GM21381 (cell line): ENCODE results near the gene NPC1L1.

Experiments used
- ATAC-seq: cut with Tn5 transposase; IDR thresholded peaks from one replicate; pipeline ENCODE4 v1.9.1; 2021; ENCODE audit warnings: mild to moderate bottlenecking, moderate library complexity; ENCODE audit not compliant: unreplicated experiment

NPC1L1 gene

DNA sequence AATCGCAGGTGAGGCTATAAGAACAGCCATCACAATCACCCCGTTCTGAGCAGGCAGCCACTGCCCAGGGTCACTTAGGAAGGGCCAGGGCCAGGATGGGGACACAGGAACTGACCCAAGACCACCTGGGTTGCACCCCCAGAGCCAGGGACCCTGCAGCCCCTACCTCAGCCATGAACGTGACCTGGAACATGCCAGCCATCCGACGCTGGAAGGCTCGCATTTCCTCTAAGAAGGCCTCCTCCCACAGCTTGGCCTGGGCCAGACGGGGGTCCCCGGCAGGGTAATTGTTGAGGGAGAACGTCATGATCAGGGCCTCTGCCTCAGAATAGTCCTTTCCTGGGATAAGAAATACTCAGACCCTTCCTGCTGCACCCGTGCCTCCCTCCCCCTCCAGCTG, 5.0 kb downstream of the NPC1L1 start:
- ATAC-seq: no peak

DNA sequence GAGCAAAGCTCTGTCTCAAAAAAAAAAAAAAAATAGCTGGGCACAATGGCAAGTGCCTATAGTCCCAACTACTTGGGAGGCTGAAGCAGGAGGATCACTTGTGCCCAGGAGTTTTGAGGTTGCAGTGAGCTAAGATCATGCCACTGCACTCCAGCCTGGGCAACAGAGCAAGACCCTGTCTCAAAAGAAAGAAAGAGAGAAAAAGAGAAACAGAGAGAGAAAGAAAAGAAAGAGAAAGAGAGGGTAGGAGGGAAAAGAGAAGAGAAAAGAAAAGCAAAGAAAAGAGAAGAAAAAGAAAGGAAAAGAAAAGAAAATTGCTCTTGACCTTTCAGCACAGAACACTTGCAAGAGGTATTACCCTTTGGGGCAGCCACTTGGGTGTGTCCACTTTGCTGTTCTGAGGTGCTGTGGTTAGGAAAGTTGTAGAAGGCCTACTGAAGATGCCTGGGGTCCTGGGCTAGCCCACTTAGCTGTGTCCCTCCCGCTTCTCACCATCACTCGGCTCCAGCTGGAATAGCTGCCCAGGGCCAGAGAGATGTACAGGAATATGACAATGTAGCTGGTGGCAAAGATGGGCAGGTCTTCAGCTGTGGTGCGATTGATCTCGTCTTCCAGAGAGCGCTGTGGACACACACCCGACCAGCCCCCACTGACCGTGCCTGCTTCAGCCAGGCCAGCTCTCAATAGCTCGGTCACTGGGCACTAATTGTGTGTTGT, 5.6 kb downstream of the NPC1L1 start:
- ATAC-seq: no peak

DNA sequence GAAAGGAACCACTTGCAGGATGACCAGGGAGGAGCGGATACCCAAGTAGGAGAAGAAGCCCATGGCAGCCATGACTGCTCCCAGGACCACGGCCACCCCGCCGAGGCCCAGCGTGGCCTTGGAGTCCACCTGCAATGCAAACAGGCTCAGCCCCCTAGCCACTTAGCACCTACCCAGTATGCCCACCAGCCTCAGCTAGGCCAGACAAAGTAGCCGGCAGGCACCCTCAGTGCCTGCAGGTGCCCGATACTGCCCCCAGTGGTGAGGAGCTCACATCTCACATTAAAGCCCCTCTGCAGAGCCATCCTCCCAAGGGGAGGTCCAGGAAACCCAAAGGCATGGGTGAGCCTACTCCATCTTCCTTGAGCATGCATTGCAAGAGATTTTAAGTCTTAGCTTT, 6.6 kb downstream of the NPC1L1 start:
- peak; percentile 54 for ATAC-seq

DNA sequence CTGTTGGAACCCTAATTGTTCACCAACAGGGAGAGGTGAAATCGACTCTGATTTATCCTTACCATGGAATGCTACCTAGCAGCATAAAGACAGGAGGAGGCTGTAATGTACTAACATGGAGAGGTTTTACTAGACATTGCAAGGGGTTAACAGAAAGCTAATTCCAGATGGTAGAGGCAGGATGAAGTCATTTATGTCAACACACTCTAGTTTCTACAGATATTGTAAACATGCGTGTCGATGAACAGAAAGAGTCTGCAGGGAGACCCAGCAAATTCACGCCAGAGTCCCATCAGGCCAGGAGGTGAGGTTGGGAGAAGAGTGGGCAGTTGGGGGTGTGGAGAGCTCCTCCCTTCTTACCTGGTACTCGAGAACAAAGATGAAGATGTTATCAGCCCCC, 7.0 kb downstream of the NPC1L1 start:
- no peak for ATAC-seq

DNA sequence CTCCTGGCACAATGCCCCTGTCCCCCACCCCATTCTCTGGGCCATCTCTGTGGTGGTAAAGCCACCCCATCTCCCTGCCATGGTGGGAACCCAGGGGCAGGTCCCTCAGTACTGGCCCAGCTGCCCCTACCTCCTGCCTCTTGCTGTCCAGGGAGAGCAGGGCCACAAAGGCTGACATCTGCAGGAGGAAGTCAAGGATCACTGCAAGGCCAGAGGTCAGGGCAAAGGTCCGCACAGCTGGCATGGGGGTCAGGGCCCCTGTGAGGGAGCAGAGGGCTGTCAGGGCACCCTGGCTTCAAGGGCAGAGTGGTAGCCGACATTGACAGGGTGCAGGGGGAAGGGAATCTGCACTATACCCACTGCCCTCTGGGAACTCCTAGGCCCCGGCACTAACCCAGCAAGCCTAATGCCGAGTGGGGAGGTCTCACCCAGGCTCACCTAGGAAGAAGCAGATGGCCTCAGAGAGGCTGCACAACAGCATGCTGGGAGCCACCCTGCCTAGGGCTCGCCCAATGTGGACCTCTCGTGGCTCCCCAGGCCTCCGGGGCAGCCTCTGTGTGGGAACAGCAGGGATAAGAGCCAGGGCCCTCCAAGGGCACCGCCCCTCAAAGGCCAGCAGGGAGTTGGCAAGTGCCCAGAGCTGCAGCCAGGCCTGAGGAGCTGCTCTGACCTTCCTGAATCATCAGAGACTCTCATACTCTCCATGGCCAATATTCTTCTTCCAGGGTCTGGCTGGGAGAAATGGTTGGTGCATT, 7.7 kb downstream of the NPC1L1 start:
- no peak for ATAC-seq

DNA sequence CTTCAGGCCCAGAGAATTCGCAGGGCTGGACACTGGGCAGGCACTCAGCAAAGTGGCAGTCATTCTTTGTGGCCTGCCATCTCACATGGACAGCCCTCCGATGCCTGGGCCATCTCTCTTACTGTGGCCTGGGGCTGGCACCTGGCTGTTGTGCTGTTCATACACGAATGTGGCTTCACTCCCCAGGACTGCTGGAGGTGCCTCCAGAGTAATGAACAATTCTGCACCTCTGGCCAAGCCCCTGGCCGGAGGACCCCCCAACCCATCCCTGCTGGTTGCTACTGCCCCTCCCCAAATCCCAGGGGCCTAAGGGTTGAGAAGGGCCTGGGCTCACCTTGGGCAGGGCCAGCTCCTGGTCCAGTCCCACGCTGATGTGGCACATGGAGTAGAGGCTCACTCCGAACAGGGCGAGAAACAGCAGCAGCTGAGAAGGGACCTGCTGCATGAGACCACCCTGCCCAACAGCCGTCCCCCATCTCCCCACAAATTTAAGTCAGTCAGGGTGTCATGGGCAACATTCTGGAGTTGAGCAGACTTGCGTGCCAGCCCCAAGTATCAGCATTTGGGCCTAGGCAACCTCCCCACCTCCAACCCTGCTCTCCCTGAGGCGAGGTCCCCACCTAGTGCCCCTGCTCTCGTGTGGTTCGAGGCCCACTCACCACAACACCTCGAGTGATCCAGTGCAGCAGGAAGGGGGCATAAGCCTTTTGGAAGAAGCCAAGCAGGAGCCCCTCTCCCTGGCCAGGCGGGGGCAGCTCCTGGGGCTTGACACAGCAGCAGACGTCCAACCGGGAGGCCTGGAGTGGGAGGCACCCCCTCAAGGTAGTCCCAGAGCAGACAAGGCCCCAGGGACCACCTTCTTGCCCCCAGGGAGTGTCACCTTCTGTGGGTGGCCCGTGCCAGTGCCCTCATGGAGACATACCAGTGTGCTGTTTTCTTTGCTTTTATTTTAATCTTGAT, 9.4 kb downstream of the NPC1L1 start:
- no peak for ATAC-seq

DNA sequence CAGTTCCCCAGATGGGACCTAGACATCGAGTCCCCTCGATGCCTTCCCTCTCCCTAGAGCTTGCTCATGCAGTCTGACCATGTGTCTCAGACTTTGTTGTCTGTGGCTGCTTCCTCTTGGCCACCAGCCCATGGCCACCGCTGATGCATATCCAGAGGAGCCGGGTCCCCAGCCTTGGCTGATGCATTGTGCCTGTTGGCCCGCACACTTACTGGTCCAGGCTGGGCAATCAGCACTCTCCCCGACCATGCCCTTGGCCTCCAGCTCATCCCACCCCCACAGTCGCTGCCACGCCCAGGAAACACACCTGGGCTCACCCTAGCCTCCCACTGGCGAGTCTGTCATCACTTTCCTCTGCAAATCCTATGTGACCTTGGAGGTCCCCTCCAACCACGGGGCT, 10.1 kb downstream of the NPC1L1 start:
- no peak for ATAC-seq

DNA sequence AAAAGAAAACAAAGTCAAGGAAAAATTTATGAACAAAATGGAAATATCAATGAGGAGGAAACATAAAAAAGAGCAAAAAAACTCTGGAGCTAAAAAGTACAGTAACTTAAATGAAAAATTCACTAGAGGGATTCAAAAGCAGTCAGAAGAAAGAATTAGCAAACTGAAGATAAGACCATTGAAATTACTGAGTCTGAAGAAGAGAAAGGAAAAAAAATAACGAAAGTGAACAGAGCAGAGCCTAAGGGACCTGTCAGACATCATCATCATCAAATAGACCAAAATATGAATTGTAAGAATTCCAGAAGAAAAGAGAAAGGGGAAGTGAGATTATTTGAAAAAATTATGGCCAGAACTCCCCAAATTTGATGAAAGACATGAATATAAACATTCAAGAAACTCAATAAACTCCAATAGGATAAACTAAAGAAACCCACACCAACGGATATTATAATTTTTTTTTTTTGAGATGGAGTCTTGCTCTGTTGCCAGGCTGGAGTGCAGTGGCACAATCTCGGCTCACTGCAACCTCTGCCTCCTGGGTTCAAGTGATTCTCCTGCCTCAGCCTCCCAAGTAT, 16.2 kb downstream of the NPC1L1 start:
- no peak for ATAC-seq

DNA sequence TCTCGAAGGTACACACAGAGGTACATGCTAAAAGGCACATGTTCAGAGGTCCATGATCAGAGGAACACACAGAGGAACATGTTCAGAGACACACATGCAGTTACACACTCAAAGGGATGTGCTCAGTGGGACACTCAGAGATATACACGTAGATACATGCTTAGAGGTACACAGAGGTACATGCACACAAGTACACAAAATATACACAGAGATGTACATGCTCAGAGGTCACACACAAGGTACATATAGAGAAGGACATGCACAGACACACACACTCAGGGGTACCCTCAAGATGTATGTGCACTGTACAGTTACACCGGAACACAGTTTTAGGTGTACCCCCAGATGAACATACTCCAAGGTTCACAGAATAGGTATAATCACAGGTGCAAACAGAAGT, 18.8 kb downstream of the NPC1L1 start:
- no peak for ATAC-seq

DNA sequence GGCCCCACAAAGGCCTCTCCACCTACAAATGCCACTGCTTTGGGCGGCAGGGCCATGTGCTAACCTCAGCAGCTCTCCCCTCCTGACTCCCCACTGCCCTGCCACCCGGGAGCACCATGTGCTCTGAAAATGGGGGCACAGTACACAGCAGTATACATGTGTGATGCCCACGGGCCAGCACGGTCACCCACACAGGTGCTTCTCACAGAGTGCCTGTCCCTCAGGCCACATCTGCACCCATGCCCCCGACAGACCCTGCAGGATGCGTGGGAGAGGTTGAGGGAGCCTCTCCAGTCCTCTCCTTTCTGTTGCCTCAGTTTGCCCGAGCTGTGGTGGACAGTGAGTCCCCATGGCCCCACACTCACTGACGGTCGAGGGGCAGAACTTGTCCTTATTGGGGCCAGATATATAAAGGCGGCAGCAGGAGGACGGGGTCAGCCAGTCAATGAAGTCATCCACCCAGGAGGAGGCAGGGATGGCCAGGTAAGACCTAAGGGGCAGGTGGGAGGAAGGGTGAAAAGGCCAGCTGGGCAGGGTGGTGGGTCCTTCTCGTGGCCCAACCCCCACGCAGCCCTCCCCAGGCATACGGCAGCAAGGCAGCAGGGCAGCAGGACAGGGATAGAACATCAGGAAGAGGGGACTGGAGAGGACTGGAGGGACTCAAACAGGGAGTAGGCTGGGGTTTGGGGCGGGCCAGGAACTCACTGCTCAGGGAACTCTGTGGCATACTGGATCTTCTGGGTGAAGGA, 19.6 kb downstream of the NPC1L1 start:
- ATAC-seq: no peak

DNA sequence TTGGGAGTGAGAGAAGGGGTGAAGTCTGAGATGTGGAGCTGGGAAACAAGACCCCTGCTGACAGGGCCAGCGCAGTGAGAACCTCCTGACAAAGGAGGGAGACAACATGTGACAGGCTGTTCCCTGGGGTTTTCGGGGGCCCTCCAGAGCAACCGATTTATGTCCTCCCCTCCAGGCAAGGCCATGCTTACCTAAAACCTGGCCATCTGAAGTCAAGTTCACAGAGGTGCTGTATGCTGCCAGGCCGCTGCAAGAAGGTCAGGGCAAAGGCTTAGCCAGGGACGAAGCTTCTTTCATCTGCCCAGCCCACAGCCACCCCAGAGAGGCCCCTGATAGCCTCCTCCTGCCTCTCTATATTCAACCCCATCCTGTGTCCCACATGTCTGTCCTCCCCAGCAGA, 20.6 kb downstream of the NPC1L1 start:
- no peak for ATAC-seq

DNA sequence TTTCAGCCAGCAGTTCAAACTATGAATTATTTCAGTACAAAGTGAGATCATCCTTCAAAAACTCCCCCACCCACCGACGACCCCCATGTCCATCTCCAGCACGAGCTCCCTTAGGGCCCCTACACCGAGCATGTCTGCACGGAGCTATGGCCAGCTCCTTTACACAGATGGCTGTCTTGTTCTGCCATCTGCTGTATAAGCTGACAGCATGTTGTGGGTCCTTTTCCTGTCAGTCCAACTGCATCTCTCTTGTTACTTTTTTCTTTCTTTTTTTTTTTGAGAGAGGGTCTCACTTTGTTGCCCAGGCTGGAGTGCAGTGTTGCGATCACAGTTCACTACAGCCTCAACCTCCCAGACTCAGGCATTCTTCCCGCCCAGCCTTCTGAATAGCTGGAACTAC, 21.6 kb downstream of the NPC1L1 start:
- ATAC-seq: no peak

DNA sequence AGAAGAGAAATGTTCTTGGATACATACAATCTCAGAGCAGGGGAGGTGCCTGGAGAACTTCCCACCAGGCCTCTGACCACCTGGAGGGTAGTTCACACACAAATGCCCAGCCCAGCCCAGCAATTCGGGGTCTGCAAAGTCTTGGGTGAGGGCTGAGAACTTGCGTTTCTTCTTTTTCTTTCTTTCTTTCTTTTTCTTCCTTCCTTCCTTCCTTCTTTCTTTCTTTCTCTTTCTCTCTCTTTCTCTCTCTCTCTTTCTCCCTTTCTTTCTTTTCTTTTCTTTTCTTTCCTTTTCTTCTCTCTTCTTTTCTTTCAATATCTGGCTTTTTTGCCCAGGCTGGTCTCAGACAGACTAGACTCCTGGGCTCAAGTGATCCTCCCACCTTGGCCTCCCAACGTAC, 22.4 kb downstream of the NPC1L1 start:
- no peak for ATAC-seq

DNA sequence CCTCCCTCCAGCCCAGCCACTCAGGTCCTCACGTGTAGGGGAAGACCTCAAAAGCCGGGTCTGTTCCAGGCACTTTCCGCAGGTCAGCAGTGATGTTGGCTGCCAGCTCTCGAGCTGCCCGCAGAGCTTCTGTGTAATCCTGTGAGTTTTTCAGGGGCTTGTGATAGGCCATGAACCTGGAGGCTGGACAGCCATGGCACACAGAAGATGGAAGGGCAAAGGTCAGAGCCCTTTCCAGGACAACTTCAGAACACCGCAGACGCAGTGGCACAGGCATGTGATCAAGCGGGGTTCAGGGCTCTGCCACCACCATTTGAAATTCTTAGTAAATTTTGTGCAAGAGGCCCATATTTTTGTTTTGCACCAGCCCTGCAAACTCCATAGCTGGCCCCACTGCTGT, 24.0 kb downstream of the NPC1L1 start:
- ATAC-seq: no peak

DNA sequence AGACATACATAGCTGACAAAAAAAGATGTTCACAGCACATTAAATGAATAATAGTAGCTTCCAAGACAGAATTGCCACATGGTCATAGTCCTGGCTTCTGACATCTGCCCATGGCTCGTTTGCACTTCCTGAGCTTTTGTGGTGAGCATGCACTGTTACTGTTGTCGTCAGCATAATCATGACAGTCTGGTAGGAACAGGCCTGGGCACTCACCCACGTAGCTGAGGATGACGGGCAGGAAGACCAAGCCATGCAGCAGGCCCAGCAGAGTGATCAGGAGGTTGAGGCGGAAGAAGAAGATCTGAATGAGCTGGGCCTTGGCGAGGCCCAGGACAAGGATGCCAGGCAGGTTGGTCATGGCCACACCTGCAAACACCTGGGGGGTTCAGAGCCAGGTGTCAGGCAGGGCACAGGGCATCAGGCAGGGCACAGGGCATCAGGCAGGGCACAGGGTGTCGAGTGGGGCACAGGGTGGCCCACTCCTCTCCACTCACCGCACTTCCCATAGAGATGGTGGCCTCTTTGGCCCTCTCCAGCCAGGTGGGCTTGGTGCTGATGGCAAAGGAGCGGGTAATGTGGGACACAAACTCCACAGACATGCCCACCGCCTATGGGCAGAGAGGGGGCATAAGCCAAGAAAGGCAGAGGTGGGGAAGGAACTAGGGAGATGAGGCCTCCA, 25.4 kb downstream of the NPC1L1 start:
- no peak for ATAC-seq

DNA sequence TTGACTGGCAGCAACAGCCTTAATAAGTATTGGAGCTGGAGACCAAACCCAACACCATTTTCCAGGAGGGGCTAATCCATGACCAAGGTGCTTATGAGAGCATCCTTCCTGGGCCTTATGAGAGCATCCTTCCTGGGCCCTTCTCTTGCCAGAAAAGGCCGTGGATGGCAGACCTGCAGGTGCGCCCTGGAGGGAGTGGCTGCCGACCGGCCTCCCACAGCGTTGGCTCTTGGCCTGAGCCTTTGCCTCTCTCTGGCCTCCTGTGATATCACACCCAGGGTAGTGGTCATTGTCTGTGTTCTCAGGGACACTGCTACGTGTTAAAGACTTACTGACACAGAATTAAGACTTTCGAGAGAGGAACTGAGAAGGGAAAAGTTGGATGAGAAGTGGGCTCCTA, 28.4 kb downstream of the NPC1L1 start:
- no peak for ATAC-seq

DNA sequence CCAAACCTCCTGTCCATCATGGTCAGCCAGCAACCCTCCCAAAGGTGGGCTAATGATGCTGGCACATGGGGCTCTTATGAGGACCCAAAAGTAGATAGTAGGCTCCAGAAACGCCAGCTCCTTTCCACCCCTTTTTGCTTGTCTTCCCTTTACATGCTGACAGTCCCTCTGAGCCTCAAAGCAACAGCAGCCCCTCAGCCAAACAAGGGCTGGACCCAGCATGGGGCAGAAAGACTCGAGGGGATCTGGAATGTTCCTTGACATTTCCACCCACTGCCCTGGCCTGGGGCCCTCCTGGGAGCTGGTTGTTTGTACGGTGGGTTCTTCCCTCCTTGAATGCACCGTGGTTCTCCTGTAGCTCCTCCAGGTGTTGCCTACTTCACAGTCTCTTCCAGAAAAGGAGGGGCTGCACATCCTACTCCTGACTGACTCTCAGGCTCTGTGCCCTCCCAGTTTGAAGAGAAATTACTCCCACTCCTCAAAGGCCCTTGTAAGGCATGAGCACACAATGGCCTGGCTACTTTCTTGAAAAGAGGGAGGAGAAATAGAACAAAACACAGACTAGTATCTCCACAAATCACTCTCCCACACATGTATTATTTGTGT, 29.2 kb downstream of the NPC1L1 start:
- no peak for ATAC-seq

DNA sequence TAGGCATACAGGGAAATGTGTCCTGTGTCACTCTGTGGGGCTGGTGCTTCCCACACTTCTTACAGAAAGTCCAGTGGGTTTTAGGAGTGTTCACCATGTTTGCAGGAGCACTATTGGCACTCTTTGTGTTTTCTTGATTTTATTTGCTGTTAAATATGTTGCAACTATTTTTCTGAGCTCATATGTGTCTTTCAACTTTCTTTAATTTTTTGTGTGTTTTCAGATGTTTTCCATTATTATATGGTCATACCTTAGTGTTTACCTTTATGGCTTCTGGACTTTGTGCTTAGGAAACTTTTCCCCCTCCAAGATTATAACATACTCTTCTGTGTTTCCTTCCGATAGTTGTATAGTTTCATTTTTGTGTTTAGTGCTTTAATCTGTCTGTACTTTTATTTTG, 29.9 kb downstream of the NPC1L1 start:
- no peak for ATAC-seq

DNA sequence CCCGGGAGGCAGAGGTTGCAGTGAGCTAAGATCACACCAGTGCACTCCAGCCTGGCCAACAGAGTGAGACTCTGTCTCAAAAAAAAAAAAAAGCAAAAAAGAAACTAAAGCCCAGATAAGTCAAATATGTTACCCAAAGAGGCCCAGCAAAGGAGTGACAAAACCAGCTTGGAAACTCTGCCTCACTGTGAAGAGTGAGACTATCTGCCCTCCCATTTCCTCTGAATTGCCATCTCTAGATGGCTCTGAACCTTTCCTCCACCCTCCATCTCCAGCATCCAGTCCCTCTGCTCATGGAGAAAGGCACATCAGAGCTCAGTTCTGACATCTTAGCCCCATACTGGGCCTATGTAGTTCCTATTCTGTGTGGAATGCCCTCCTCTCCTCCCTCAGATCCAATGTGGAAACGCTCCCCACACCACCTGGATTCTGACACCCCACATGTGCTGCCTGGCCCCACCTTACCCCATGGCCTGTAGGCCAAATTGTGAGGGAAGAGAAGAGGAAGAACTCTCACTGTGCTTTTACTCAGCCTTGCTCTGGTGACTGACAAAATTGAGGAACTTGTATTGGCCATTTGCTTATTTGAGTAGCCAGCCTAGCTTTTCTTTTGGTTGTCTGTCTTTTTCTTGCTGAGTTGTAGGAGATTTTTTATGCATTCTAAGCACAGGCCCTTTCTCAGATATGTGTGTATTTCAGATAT, 32.7 kb downstream of the NPC1L1 start:
- no peak for ATAC-seq
